Measurements from ENCODE around the gene PNLDC1. TPM values are rescaled to one million over a fixed set of nuclear protein-coding genes. Genes with fewer than 3 reads are reported as not detected.

PNLDC1 gene
- total and polyA plus RNA-seq, 2 of the 4 experiments (the other 2 are of a cell fraction) = not detected

DNA sequence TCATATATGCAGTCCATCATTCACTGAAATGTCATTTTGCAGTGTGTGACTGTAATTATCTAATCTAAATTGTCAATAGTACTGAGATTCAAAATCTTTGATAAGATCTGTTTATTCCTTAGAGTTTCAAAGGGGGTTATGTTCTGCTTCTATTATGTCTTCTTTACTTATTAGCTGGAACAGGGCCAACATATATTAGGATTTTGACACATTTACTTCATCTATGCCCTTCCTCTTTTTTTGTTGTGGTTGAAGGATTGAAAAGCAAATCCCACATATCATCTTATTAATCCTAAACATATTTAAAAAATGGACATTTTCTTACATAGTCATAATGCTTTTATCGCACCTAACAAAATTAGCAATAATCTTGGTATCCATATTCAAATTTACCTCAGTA lies 60.4 kb downstream of the PNLDC1 start:
- no peak overlapping the region for H2AFZ ChIP-seq (replicated peaks; ENCODE audit: low read length, poor library complexity)
- H4K5ac ChIP-seq (ENCODE audit: low read depth, low read length) = no peak overlapping the region
- ATAC-seq (ENCODE audit: low read depth) (no peak), DNase-seq (no peak)
- H3K9me1 ChIP-seq (ENCODE audit: insufficient read depth, low read length) = no peaks in the 10 kb centered on the region
- TF ChIP-seq CHD1 (IDR thresholded peaks at IDR 0.05; ENCODE audit: low read depth, low read length) (no peak), BHLHE40 (IDR thresholded peaks at IDR 0.05; ENCODE audit: low read depth, low read length) (no peak), FOS (IDR thresholded peaks at IDR 0.05; ENCODE audit: low read depth, low read length) (no peak), CEBPB (IDR thresholded peaks at IDR 0.05; ENCODE audit: low read depth, low read length) (no peak), ELK1 (IDR thresholded peaks at IDR 0.05; ENCODE audit: borderline replicate concordance, low read depth, low read length) (no peak), NFE2L2 (IDR thresholded peaks at IDR 0.05; ENCODE audit: low read depth, low read length) (no peak), RAD21 (IDR thresholded peaks at IDR 0.05; ENCODE audit: low read length) (no peak)
- intact Hi-C loops (cut with micrococcal nuclease) = loop anchor here (5.0 kb wide), 1 partner anchor 227 kb away; no protein-coding TSS in a partner anchor
- H2AK5ac ChIP-seq (ENCODE audit: low read depth, low read length) = no peak overlapping the region
- no peak overlapping the region for H3K9ac ChIP-seq (ENCODE audit: low read depth, low read length)
- no peak overlapping the region for H2BK120ac ChIP-seq (ENCODE audit: low read depth, low read length)
- H2BK15ac ChIP-seq (ENCODE audit: low read depth, low read length) = no peak overlapping the region
- H2BK5ac ChIP-seq (ENCODE audit: low read depth, low read length, poor library complexity, severe bottlenecking) = no peak overlapping the region
- peaks cover 2% of the 10 kb centered on the region for H3K27me3 ChIP-seq (ENCODE audit: control insufficient read depth, insufficient read depth, low read length)
- no peak overlapping the region for H2AK9ac ChIP-seq (replicated peaks; ENCODE audit: low read depth, low read length, poor library complexity)
- H3K14ac ChIP-seq (replicated peaks; ENCODE audit: low read depth, low read length) = no peak overlapping the region
- H4K91ac ChIP-seq (ENCODE audit: insufficient read depth, low read depth, low read length) = no peak overlapping the region
- dilution Hi-C loops (cut with HindIII; ENCODE audit: low sequenced_read_pairs, unreplicated experiment) = no loop called here
- H3K9me3 ChIP-seq (ENCODE audit: control insufficient read depth, insufficient read depth, low read length) = no peaks in the 10 kb centered on the region
- CTCF ChIA-PET = no interaction called here
- no peak overlapping the region for H2BK20ac ChIP-seq (ENCODE audit: low read depth, low read length)
- H3K56ac ChIP-seq (ENCODE audit: extremely low read depth, insufficient read depth, low read length) = no peak overlapping the region
- no peaks in the 10 kb centered on the region for H3K36me3 ChIP-seq (ENCODE audit: control insufficient read depth, insufficient read depth, low read length)
- no peak overlapping the region for H3K4me3 ChIP-seq (ENCODE audit: insufficient read depth, low read depth, low read length)
- no peak overlapping the region for H4K8ac ChIP-seq (ENCODE audit: low read depth in 2 of 2, low read length in 2 of 2)
- no CpG with 5 or more reads among the region's 1 CpG for WGBS, 2 experiments (ENCODE audit: extremely low coverage in 2 of 2, insufficient read length in 1 of 2)
- no peaks in the 10 kb centered on the region for H4K20me1 ChIP-seq (ENCODE audit: insufficient read depth, low read length)
- no peak overlapping the region for H3K23ac ChIP-seq (ENCODE audit: low read depth, low read length)
- BruUV-seq (replicated peaks) = no TSS peak
- POLR2A ChIA-PET (ENCODE audit: unreplicated experiment) = no interaction called here
- in situ Hi-C loops (cut with MboI; ENCODE audit: low sequenced_read_pairs) = loop anchor here (10.0 to 25.0 kb wide), 2 partner anchors 184 to 602 kb away; no protein-coding TSS in a partner anchor
- H3K79me1 ChIP-seq (ENCODE audit: low read depth in 1 of 2, low read length in 2 of 2) = no peaks in the 10 kb centered on the region
- no peak overlapping the region for H3K27ac ChIP-seq (ENCODE audit: insufficient read depth, low read length)
- H3K18ac ChIP-seq (ENCODE audit: low read depth, low read length) = no peak overlapping the region
- no peak overlapping the region for H3K4me2 ChIP-seq (ENCODE audit: low read depth, low read length)
- H3K4ac ChIP-seq (ENCODE audit: low read depth, low read length) = no peak overlapping the region
- no peaks in the 10 kb centered on the region for H3K4me1 ChIP-seq (ENCODE audit: control insufficient read depth, insufficient read depth, low read length)
